K562 (cell line): ENCODE data around the gene TIMM17A. TPM values are rescaled to one million over a fixed set of nuclear protein-coding genes. Genes with fewer than 3 reads are reported as not detected.

ENCODE experiments used
- RCOR1 ChIP-seq, 2 experiments: IDR thresholded peaks; 2 replicates each; pipeline ENCODE4 v1.6.1; 2012; ENCODE audit warnings: low read depth in 2 of 2, low read length in 2 of 2, borderline replicate concordance in 1 of 2, improper control_type of control experiment in 1 of 2
- ZNF316 ChIP-seq: fragments of 450-650 bp; IDR thresholded peaks from 2 replicates; pipeline ENCODE4 v1.6.1; 2016
- polyA plus RNA-seq, 8 experiments: library from polyadenylated mRNA; depleted of rRNA in 4 of 8; stranded (reverse) in 5 of 8; unstranded in 3 of 8; fragments of >200 nt; fragmentation: Nextera tagmentation in 2 of 8; fragmentation: Illumina TruSeq in 1 of 8; extraction: Ambion mirVana in 2 of 8; extraction: Trizol in 1 of 8; gene quantifications; 2 replicates each; pipeline versions ENCODE4 v1.2.1 to v1.2.3, GENCODE V29; 2011 to 2014; ENCODE audit warnings: inconsistent platforms in 1 of 8, missing spikeins in 1 of 8
- total RNA-seq, 7 experiments: library from RNA; depleted of rRNA in 6 of 7; stranded (reverse); fragments of >200 nt in 6 of 7; fragmentation: Illumina TruSeq in 2 of 7; extraction: Trizol in 2 of 7; gene quantifications; 2 replicates each; pipeline versions ENCODE4 v1.2.1 to v1.2.3, GENCODE V29; 2011 to 2021; ENCODE audit warnings: low replicate concordance in 1 of 7
- TF ChIP-seq, protein P1 (sequence below): sonication (generic); formaldehyde crosslinking; IDR thresholded peaks from 2 replicates; pipeline ENCODE4 v1.5.0; 2020; ENCODE audit warnings: missing genetic modification reagents
- TF ChIP-seq, protein P2 (sequence below): fragments of 150-350 bp; IDR thresholded peaks from 2 replicates; pipeline ENCODE4 v1.6.1; 2014; ENCODE audit warnings: low read depth, mild to moderate bottlenecking, low read length, borderline replicate concordance
- TF ChIP-seq, protein P3 (sequence below), 2 experiments: fragments of 450-650 bp; IDR thresholded peaks; 2 replicates each; pipeline ENCODE4 v1.6.1; 2018; ENCODE audit warnings: mild to moderate bottlenecking in 2 of 2, low read depth in 1 of 2; ENCODE audit not compliant: partially characterized antibody in 2 of 2

TIMM17A gene
- total and polyA plus RNA-seq, 9 of the 15 experiments (the other 6 are each of a cell fraction or from before 2014, with no cell fraction given) = 116 to 744 (median 180) TPM

GRCh38 chr1:201939148-201939547 is 16.2 kb upstream of the TIMM17A start (continued):
- TF ChIP-seq, protein P1, sequence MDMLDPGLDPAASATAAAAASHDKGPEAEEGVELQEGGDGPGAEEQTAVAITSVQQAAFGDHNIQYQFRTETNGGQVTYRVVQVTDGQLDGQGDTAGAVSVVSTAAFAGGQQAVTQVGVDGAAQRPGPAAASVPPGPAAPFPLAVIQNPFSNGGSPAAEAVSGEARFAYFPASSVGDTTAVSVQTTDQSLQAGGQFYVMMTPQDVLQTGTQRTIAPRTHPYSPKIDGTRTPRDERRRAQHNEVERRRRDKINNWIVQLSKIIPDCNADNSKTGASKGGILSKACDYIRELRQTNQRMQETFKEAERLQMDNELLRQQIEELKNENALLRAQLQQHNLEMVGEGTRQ (CRISPR knock-in tag) = no peak
- TF ChIP-seq, protein P2, sequence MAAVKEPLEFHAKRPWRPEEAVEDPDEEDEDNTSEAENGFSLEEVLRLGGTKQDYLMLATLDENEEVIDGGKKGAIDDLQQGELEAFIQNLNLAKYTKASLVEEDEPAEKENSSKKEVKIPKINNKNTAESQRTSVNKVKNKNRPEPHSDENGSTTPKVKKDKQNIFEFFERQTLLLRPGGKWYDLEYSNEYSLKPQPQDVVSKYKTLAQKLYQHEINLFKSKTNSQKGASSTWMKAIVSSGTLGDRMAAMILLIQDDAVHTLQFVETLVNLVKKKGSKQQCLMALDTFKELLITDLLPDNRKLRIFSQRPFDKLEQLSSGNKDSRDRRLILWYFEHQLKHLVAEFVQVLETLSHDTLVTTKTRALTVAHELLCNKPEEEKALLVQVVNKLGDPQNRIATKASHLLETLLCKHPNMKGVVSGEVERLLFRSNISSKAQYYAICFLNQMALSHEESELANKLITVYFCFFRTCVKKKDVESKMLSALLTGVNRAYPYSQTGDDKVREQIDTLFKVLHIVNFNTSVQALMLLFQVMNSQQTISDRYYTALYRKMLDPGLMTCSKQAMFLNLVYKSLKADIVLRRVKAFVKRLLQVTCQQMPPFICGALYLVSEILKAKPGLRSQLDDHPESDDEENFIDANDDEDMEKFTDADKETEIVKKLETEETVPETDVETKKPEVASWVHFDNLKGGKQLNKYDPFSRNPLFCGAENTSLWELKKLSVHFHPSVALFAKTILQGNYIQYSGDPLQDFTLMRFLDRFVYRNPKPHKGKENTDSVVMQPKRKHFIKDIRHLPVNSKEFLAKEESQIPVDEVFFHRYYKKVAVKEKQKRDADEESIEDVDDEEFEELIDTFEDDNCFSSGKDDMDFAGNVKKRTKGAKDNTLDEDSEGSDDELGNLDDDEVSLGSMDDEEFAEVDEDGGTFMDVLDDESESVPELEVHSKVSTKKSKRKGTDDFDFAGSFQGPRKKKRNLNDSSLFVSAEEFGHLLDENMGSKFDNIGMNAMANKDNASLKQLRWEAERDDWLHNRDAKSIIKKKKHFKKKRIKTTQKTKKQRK = no peak
- TF ChIP-seq ZNF316 (peak; percentile 45; the same call in 1 of the 2 replicates), RCOR1 (IDR thresholded peaks at IDR 0.05; ENCODE audit: borderline replicate concordance in 1 of 2, low read depth in 2 of 2, low read length in 2 of 2) (no peak)
- TF ChIP-seq, protein P3, sequence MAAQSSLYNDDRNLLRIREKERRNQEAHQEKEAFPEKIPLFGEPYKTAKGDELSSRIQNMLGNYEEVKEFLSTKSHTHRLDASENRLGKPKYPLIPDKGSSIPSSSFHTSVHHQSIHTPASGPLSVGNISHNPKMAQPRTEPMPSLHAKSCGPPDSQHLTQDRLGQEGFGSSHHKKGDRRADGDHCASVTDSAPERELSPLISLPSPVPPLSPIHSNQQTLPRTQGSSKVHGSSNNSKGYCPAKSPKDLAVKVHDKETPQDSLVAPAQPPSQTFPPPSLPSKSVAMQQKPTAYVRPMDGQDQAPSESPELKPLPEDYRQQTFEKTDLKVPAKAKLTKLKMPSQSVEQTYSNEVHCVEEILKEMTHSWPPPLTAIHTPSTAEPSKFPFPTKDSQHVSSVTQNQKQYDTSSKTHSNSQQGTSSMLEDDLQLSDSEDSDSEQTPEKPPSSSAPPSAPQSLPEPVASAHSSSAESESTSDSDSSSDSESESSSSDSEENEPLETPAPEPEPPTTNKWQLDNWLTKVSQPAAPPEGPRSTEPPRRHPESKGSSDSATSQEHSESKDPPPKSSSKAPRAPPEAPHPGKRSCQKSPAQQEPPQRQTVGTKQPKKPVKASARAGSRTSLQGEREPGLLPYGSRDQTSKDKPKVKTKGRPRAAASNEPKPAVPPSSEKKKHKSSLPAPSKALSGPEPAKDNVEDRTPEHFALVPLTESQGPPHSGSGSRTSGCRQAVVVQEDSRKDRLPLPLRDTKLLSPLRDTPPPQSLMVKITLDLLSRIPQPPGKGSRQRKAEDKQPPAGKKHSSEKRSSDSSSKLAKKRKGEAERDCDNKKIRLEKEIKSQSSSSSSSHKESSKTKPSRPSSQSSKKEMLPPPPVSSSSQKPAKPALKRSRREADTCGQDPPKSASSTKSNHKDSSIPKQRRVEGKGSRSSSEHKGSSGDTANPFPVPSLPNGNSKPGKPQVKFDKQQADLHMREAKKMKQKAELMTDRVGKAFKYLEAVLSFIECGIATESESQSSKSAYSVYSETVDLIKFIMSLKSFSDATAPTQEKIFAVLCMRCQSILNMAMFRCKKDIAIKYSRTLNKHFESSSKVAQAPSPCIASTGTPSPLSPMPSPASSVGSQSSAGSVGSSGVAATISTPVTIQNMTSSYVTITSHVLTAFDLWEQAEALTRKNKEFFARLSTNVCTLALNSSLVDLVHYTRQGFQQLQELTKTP (IDR thresholded peaks at IDR 0.05; ENCODE audit: low read depth in 1 of 2, partially characterized antibody in 2 of 2) = peak in 1 of 2 experiments; percentile 84
